Measurements from ENCODE around the gene CIT. TPM values are rescaled to one million over a fixed set of nuclear protein-coding genes. Genes with fewer than 3 reads are reported as not detected.

The CIT gene
- total and polyA plus RNA-seq, 9 of the 15 experiments (the other 6 are each of a cell fraction or from before 2014, with no cell fraction given) = 1.1 to 46.7 (median 21.3) TPM

GRCh38 chr12:119667577-119668323 lies 209.4 kb downstream of the CIT start, which contains the start of gene PRKAB1 (continued):
- TF ChIP-seq ZNF609 (CRISPR knock-in tag; IDR thresholded peaks at IDR 0.05; ENCODE audit: borderline replicate concordance) (no peak), ETV1 (tag; conservative IDR thresholded peaks at IDR 0.05; ENCODE audit: low read depth) (peak; percentile 89), CC2D1A (IDR thresholded peaks at IDR 0.05) (no peak), ZEB2 (IDR thresholded peaks at IDR 0.05) (peak; percentile 76), SAFB2 (IDR thresholded peaks at IDR 0.05; ENCODE audit: borderline replicate concordance, low read depth, low read length, severe bottlenecking) (no peak), MBD1 (CRISPR knock-in tag; IDR thresholded peaks at IDR 0.05) (no peak), ZBTB7A (IDR thresholded peaks at IDR 0.05; ENCODE audit: borderline replicate concordance, control insufficient read depth, low read depth, low read length) (peak; percentile 75; the same call in 1 of the 2 replicates), ZNF3 (CRISPR knock-in tag; IDR thresholded peaks at IDR 0.05) (no peak), CBX8 (IDR thresholded peaks at IDR 0.05; ENCODE audit: borderline replicate concordance, extremely low read depth, low read depth, low read length, poor library complexity, severe bottlenecking) (no peak), HOXB6 (CRISPR knock-in tag; IDR thresholded peaks at IDR 0.05; ENCODE audit: borderline replicate concordance) (no peak), CAMTA2 (CRISPR knock-in tag; conservative IDR thresholded peaks at IDR 0.05) (no peak), MIER1 (IDR thresholded peaks at IDR 0.05; ENCODE audit: low read depth) (no peak), ZNF140 (CRISPR knock-in tag; IDR thresholded peaks at IDR 0.05) (no peak), RFX5 (IDR thresholded peaks at IDR 0.05; ENCODE audit: low read depth, low read length) (no peak), DIDO1 (tag; IDR thresholded peaks at IDR 0.05; ENCODE audit: low read depth) (peak; percentile 72; the same call in 1 of the 2 replicates), NR3C1 (CRISPR knock-in tag; IDR thresholded peaks at IDR 0.05) (no peak)

Measured in K562 (cell line).